ENCODE results near the gene RNF144B. TPM values are rescaled to one million over a fixed set of nuclear protein-coding genes. Genes with fewer than 3 reads are reported as not detected.

RNF144B gene
- total and polyA plus RNA-seq, 9 of the 15 experiments (the other 6 are each of a cell fraction or from before 2014, with no cell fraction given) = 0.01 TPM; not detected in 8

GRCh38 chr6:18501663-18502013 is 114.5 kb downstream of the RNF144B start (continued):
- TF ChIP-seq ATF6 (CRISPR knock-in tag; IDR thresholded peaks at IDR 0.05) = no peak

- no peak overlapping the region for H3K4me2 ChIP-seq (ENCODE audit: insufficient read depth, low read length)
- TF ChIP-seq C11orf30 (IDR thresholded peaks at IDR 0.05; ENCODE audit: low read depth) = peak; percentile 29; the same call in 1 of the 2 replicates
- TF ChIP-seq HLTF (IDR thresholded peaks at IDR 0.05) = no peak
- TF ChIP-seq BCLAF1 (IDR thresholded peaks at IDR 0.05; ENCODE audit: borderline replicate concordance in 1 of 2, control insufficient read depth in 1 of 2, low read depth in 2 of 2, low read length in 1 of 2) = no peak
- no peak for TF ChIP-seq PHB (CRISPR knock-in tag; IDR thresholded peaks at IDR 0.05)
- no peak for TF ChIP-seq LCOR (CRISPR knock-in tag; IDR thresholded peaks at IDR 0.05)
- no peak for TF ChIP-seq ZNF449 (CRISPR knock-in tag; IDR thresholded peaks at IDR 0.05)
- peak; percentile 89 for TF ChIP-seq ZNF79 (CRISPR knock-in tag; IDR thresholded peaks at IDR 0.05; ENCODE audit: low read depth)
- TF ChIP-seq NEUROD1 (IDR thresholded peaks at IDR 0.05; ENCODE audit: borderline replicate concordance, low read depth, low read length, partially characterized antibody) = no peak
- peak; percentile 52 for TF ChIP-seq ZNF316 (IDR thresholded peaks at IDR 0.05)
- TF ChIP-seq RBM25 (IDR thresholded peaks at IDR 0.05; ENCODE audit: low read depth, low read length, severe bottlenecking) = peak; percentile 31
- no peak for TF ChIP-seq ERF (CRISPR knock-in tag; IDR thresholded peaks at IDR 0.05)
- TF ChIP-seq E2F3 (CRISPR knock-in tag; IDR thresholded peaks at IDR 0.05) = no peak
- no peak for TF ChIP-seq MBD2 (IDR thresholded peaks at IDR 0.05; ENCODE audit: borderline replicate concordance, low read depth)
- TF ChIP-seq DMBX1 (CRISPR knock-in tag; IDR thresholded peaks at IDR 0.05; ENCODE audit: borderline replicate concordance) = no peak
Observed at GRCh38 chr6:18503206-18503592, 116.0 kb downstream of the RNF144B start.

More at GRCh38 chr6:18503206-18503592, 116.0 kb downstream of the RNF144B start:
- Histone ChIP-seq H4K20me1 (replicated peaks; ENCODE audit: control insufficient read depth, insufficient read depth, low read length) (no peaks in the 10 kb centered on the region), H3K9me1 (ENCODE audit: control insufficient read depth, insufficient read depth, low read length) (no peaks in the 10 kb centered on the region), H2AFZ (ENCODE audit: low read depth, low read length) (peak overlapping the region; percentile 89), H3K27ac (ENCODE audit: extremely low read depth, low read depth, low read length) (no peak overlapping the region), H3K36me3 (ENCODE audit: control insufficient read depth, insufficient read depth, low read length) (no peaks in the 10 kb centered on the region), H3K4me1 (replicated peaks in 1 of 2; ENCODE audit: control insufficient read depth in 2 of 2, insufficient read depth in 2 of 2, low read length in 2 of 2) (peaks cover 0 to 6% of the 10 kb centered on the region in 2 experiments; a peak in 1 of 5 replicates), H3K9ac (ENCODE audit: insufficient read depth in 1 of 2, low read depth in 2 of 2, low read length in 2 of 2) (no peak overlapping the region), H3K27me3 (ENCODE audit: control insufficient read depth in 2 of 2, insufficient read depth in 2 of 2, low read length in 2 of 2) (peaks cover 0 to 2% of the 10 kb centered on the region in 2 experiments; a peak in 1 of 5 replicates), H3K4me3 (no peak overlapping the region), H3K9me3 (replicated peaks; ENCODE audit: control insufficient read depth, insufficient read depth, low read depth, low read length) (no peaks in the 10 kb centered on the region), H3K79me2 (ENCODE audit: control insufficient read depth, insufficient read depth, low read length) (no peaks in the 10 kb centered on the region)
- ChIA-PET CTCF (ENCODE audit: low intra/inter-chr PET ratio) (interaction anchor here (0.7 to 2.2 kb wide), 5 partner anchors 180 to 1347 kb away, joined by 3 to 22 read pairs (median 5); partner anchors contain the start of gene DEK), POLR2A (interaction anchor here (0.6 to 1.2 kb wide), 3 partner anchors 10 to 170 kb away, joined by 3 read pairs; no protein-coding TSS in a partner anchor)
- in situ Hi-C loops (cut with MboI) (no loop called here), intact Hi-C loops (cut with micrococcal nuclease) (loop anchor here (5.0 to 10.0 kb wide), 3 partner anchors 698 to 1346 kb away; no protein-coding TSS in a partner anchor)
- BruUV-seq (replicated peaks) = no TSS peak
- FAIRE-seq (no peak), DNase-seq (ENCODE audit: extremely low read depth in 1 of 4, low spot score in 3 of 4) (no peak), ATAC-seq (no peak)

Data from K562 (cell line).